Progenitor cell of endocrine pancreas (in vitro differentiated cells): ENCODE measurements around the gene DRC3. TPM values are rescaled to one million over a fixed set of nuclear protein-coding genes. Genes with fewer than 3 reads are reported as not detected.

ENCODE experiments used
- DNase-seq: peaks from one replicate; pipeline ENCODE4 v3.0.0; 2021; ENCODE audit warnings: low spot score; ENCODE audit not compliant: unreplicated experiment
- H3K27ac Mint-ChIP-seq: 2 replicates; pipeline ENCODE4 v1.8.0; 2021; ENCODE audit warnings: mild to moderate bottlenecking, moderate library complexity, mixed read lengths
- H3K27me3 Mint-ChIP-seq: 2 replicates; pipeline ENCODE4 v1.8.0; 2021; ENCODE audit warnings: mixed read lengths
- H3K36me3 Mint-ChIP-seq: 2 replicates; pipeline ENCODE4 v1.8.0; 2022; ENCODE audit warnings: mixed read lengths; ENCODE audit not compliant: insufficient read depth
- H3K4me1 Mint-ChIP-seq: 2 replicates; pipeline ENCODE4 v1.8.0; 2021; ENCODE audit warnings: low read depth, mixed read lengths
- H3K4me3 Mint-ChIP-seq: 2 replicates; pipeline ENCODE4 v1.8.0; 2021; ENCODE audit warnings: low read depth, mild to moderate bottlenecking, moderate library complexity, mixed read lengths
- H3K9me3 Mint-ChIP-seq: 2 replicates; pipeline ENCODE4 v1.8.0; 2021; ENCODE audit warnings: low read depth, mixed read lengths
- total RNA-seq: library from RNA; stranded (reverse); gene quantifications from 2 replicates; pipeline ENCODE4 v1.2.1, GENCODE V29; 2021
- TF ChIP-seq, protein P1 (sequence below): fragments of 200-600 bp; sonication (generic); IDR thresholded peaks from one replicate; pipeline ENCODE4 v1.5.0; 2021; ENCODE audit warnings: antibody characterized with exemption, mild to moderate bottlenecking; ENCODE audit not compliant: unreplicated experiment

DRC3 gene
- total RNA-seq, 1 donor from 2014 or later: 15.4 TPM

DNA sequence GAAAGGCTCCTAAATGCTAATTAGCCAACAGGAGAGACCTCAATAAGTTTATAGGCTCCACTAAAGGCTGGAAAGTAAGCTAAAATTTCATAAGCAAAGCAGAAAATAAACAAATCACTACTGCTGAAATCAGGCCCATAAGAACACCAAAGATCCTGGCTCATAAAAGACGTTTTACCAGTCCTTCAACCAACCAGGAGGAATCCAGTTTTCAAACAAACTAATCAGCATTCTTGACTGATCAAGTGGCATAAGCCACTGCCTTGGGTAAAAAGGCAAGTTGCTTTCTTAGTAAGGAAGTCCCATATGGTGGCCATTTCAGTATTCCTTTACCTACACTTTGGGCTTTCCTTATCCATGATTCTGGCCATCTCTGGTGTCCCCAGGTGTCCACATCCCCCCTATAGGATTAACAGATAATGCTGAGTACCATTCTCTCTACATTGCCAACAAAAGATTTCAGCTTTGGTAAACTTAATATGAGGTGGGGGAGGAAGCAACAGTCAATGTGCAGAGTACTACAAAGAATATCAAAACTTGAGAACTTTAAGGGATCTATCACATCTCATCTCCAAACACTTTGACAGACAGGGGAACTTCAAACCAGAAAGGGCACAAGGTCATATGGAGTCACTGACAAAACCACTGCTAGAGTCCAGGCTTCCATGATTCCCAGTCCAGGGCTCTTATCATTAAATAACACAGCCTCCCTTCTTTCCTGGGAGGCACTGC is 1.8 kb upstream of the DRC3 start:
- H3K36me3 Mint-ChIP-seq: no peaks in the 10 kb centered on the region

DNA sequence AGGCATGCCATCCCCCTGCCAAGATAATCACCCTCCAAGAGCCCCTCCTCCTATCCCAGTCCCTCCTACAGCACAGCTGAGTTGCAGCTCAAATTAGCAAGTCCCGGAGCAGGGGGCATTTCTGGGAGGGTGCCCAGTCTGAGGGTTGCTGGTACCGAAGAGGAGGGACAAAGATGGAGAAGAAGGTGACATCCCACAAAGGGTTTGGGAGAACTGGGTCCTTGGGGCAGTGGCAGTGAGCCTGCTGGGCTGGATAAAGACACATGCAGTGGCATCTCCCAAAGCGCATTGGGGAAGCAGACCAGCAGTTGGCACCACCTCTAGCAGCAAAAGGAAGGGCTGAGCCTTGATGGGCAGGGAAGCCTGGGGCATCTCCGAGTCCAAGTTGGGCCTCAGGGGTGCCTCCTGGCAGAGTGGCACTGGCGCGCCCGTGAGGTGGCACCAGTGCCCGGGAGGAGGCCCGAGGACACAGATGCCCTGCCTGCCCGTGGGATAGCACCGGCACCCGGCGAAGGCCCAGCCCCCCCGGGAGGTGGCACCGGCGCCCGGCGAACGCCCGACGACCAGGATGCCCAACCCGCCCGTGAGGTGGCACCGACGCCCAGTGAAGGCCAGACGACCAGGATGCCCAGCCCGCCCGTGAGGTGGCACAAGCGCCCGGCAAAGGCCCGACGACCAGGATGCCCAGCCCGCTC is 1.1 kb upstream of the DRC3 start:
- Mint-ChIP-seq H3K27me3 (no peaks in the 10 kb centered on the region), H3K4me3 (peak overlapping the region; percentile 75), H3K27ac (peak overlapping the region; percentile 62), H3K9me3 (no peaks in the 10 kb centered on the region), H3K4me1 (peaks cover 18% of the 10 kb centered on the region), H3K36me3 (no peaks in the 10 kb centered on the region)
- TF ChIP-seq, protein P1, sequence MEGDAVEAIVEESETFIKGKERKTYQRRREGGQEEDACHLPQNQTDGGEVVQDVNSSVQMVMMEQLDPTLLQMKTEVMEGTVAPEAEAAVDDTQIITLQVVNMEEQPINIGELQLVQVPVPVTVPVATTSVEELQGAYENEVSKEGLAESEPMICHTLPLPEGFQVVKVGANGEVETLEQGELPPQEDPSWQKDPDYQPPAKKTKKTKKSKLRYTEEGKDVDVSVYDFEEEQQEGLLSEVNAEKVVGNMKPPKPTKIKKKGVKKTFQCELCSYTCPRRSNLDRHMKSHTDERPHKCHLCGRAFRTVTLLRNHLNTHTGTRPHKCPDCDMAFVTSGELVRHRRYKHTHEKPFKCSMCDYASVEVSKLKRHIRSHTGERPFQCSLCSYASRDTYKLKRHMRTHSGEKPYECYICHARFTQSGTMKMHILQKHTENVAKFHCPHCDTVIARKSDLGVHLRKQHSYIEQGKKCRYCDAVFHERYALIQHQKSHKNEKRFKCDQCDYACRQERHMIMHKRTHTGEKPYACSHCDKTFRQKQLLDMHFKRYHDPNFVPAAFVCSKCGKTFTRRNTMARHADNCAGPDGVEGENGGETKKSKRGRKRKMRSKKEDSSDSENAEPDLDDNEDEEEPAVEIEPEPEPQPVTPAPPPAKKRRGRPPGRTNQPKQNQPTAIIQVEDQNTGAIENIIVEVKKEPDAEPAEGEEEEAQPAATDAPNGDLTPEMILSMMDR: no peak
- no peak for DNase-seq

More for the DNA sequence above, 1.8 kb upstream of the DRC3 start:
- peaks cover 18% of the 10 kb centered on the region for H3K4me1 Mint-ChIP-seq
- no peaks in the 10 kb centered on the region for H3K9me3 Mint-ChIP-seq
- no peaks in the 10 kb centered on the region for H3K27me3 Mint-ChIP-seq
- TF ChIP-seq, protein P1: no peak
- peak overlapping the region; percentile 75 for H3K4me3 Mint-ChIP-seq
- no peak for DNase-seq
- H3K27ac Mint-ChIP-seq: peak overlapping the region; percentile 62

DNA sequence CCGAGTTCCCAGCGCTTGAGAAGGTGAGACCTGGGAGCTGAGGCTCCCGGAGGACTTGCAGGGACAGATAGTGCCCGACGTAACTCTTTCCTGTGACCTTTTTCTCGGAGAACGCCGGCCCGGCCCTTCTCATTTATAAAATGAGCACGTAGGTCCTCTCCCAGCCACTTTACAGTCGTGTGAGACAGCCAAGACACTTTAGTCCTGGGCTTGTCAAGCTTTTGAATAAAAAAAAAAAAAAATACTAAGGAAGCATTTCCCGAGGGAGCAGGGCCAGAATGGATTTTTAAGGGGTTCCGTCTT is 241 bp downstream of the DRC3 start:
- no peaks in the 10 kb centered on the region for H3K9me3 Mint-ChIP-seq
- TF ChIP-seq, protein P1: no peak

GRCh38 chr17:17975436-17975835 is 2.8 kb downstream of the DRC3 start:
- H3K27me3 Mint-ChIP-seq: no peaks in the 10 kb centered on the region
- H3K4me3 Mint-ChIP-seq: no peak overlapping the region
- H3K4me1 Mint-ChIP-seq: peaks cover 16% of the 10 kb centered on the region
- no peak for DNase-seq
- no peak overlapping the region for H3K27ac Mint-ChIP-seq
- TF ChIP-seq, protein P1: no peak
- H3K9me3 Mint-ChIP-seq: no peaks in the 10 kb centered on the region
- peaks cover 3% of the 10 kb centered on the region for H3K36me3 Mint-ChIP-seq

More for the DNA sequence above, 241 bp downstream of the DRC3 start:
- no peaks in the 10 kb centered on the region for H3K27me3 Mint-ChIP-seq
- H3K4me3 Mint-ChIP-seq: peak overlapping the region; percentile 92
- peak overlapping the region; percentile 96 for H3K27ac Mint-ChIP-seq
- no peak for DNase-seq
- H3K4me1 Mint-ChIP-seq: peaks cover 18% of the 10 kb centered on the region
- H3K36me3 Mint-ChIP-seq: no peaks in the 10 kb centered on the region

- peaks cover 3% of the 10 kb centered on the region for H3K36me3 Mint-ChIP-seq
- no peaks in the 10 kb centered on the region for H3K9me3 Mint-ChIP-seq
These were observed 4.4 kb downstream of the DRC3 start for GRCh38 chr17:17976931-17977570.

More at GRCh38 chr17:17976931-17977570, 4.4 kb downstream of the DRC3 start:
- no peak overlapping the region for H3K27ac Mint-ChIP-seq
- no peak for DNase-seq
- H3K4me1 Mint-ChIP-seq: peaks cover 6% of the 10 kb centered on the region
- TF ChIP-seq, protein P1: no peak
- H3K27me3 Mint-ChIP-seq: no peaks in the 10 kb centered on the region
- H3K4me3 Mint-ChIP-seq: no peak overlapping the region
